GM12878 (cell line): ENCODE results near the gene S100A10. TPM values are rescaled to one million over a fixed set of nuclear protein-coding genes. Genes with fewer than 3 reads are reported as not detected.

Experiments used
- ATAC-seq: fragments of 200-7000 bp; cut with Tn5 transposase; 3 replicates; pipeline ENCODE4 v1.9.1; 2020; ENCODE audit warnings: mild to moderate bottlenecking, moderate library complexity
- BruUV-seq: library from RNA; stranded (reverse); fragments of 400-500 nt; replicated peaks from 2 replicates; lab custom pipeline; 2021; lab: Mats Ljungman, UMichigan
- CTCF ChIA-PET: fragments of 300-600 bp; sonication (Branson Sonifier 250); formaldehyde crosslinking; extraction: SDS; loops from one replicate; lab custom pipeline; 2021; ENCODE audit warnings: inconsistent platforms; lab: Yijun Ruan, JAX
- POLR2A ChIA-PET: fragments of 350-600 bp; formaldehyde crosslinking; extraction: SDS; loops from one replicate; lab custom pipeline; 2021; ENCODE audit warnings: inconsistent platforms; lab: Charles Lee
- RAD21 ChIA-PET: fragments of 300-600 bp; sonication (Branson Sonifier 250); formaldehyde crosslinking; loops from one replicate; lab custom pipeline; 2023; ENCODE audit warnings: antibody characterized with exemption; ENCODE audit not compliant: unreplicated experiment; lab: Charles Lee
- SMC1A ChIA-PET: fragments of 300-600 bp; sonication (Branson Sonifier 250); formaldehyde crosslinking; loops from one replicate; lab custom pipeline; 2023; ENCODE audit not compliant: unreplicated experiment, uncharacterized antibody; lab: Charles Lee
- DNase-seq: peaks from one replicate; pipeline ENCODE4 v3.0.0-alpha.2; 2011; ENCODE audit warnings: low read depth, low spot score
- FAIRE-seq: peaks from 3 replicates; lab custom pipeline; 2011; peaks lifted over from hg19 to GRCh38; lab: Jason Lieb, UNC
- H2AFZ ChIP-seq: 2 replicates; pipeline ENCODE4 v1.6.0; 2011; ENCODE audit warnings: low read depth, low read length, control low read depth; ENCODE audit not compliant: control insufficient read depth
- H3K27ac ChIP-seq: 2 replicates; pipeline ENCODE4 v1.5.1; 2011; ENCODE audit warnings: control low read depth; ENCODE audit not compliant: control insufficient read depth, insufficient read depth
- H3K27me3 ChIP-seq, 2 experiments: replicated peaks in 1 of 2; 2 replicates each; pipeline versions ENCODE4 v1.6.0 to v1.6.1; 2011; ENCODE audit warnings: low read length in 1 of 2; ENCODE audit not compliant: control insufficient read depth in 2 of 2, insufficient read depth in 2 of 2
- H3K36me3 ChIP-seq, 2 experiments: 2 replicates each; pipeline ENCODE4 v1.5.1; 2011; ENCODE audit warnings: low read length in 1 of 2; ENCODE audit not compliant: control insufficient read depth in 2 of 2, insufficient read depth in 2 of 2
- H3K4me1 ChIP-seq: 2 replicates; pipeline ENCODE4 v1.6.1; 2011; ENCODE audit warnings: mild to moderate bottlenecking, low read length, moderate library complexity, mixed read lengths; ENCODE audit not compliant: control insufficient read depth, insufficient read depth
- H3K4me2 ChIP-seq: 2 replicates; pipeline ENCODE4 v1.6.0; 2011; ENCODE audit warnings: control low read depth; ENCODE audit not compliant: control insufficient read depth, insufficient read depth
- H3K4me3 ChIP-seq: fragments of 200-600 bp; sonication (generic); 2 replicates; pipeline ENCODE4 v1.5.1; 2016
- H3K79me2 ChIP-seq: 2 replicates; pipeline ENCODE4 v1.6.0; 2011; ENCODE audit warnings: low read length; ENCODE audit not compliant: control insufficient read depth, insufficient read depth
- H3K9ac ChIP-seq: 2 replicates; pipeline ENCODE4 v1.8.0; 2011; ENCODE audit warnings: low read length, control low read depth, mixed read lengths; ENCODE audit not compliant: control insufficient read depth, insufficient read depth
- H3K9me3 ChIP-seq: replicated peaks from 3 replicates; pipeline ENCODE4 v1.5.1; 2011; ENCODE audit warnings: mild to moderate bottlenecking, low read length; ENCODE audit not compliant: control insufficient read depth, insufficient read depth
- H4K20me1 ChIP-seq: 2 replicates; pipeline ENCODE4 v1.6.0; 2011; ENCODE audit not compliant: control insufficient read depth, insufficient read depth
- CREM ChIP-seq: IDR thresholded peaks from 2 replicates; pipeline ENCODE4 v1.6.1; 2014; ENCODE audit warnings: antibody characterized with exemption, low read depth
- E4F1 ChIP-seq: fragments of 450-650 bp; IDR thresholded peaks from 2 replicates; pipeline ENCODE4 v1.6.1; 2018; ENCODE audit warnings: borderline replicate concordance, mild to moderate bottlenecking; ENCODE audit not compliant: partially characterized antibody
- EP300 ChIP-seq, 2 experiments: fragments of 150-350 bp in 1 of 2; IDR thresholded peaks; 2 replicates each; pipeline ENCODE4 v1.6.1; 2011 to 2012; ENCODE audit warnings: low read depth in 2 of 2, low read length in 2 of 2, borderline replicate concordance in 1 of 2, improper control_type of control experiment in 1 of 2, inconsistent platforms in 1 of 2; ENCODE audit not compliant: control insufficient read depth in 1 of 2
- ESRRA ChIP-seq: IDR thresholded peaks from 2 replicates; pipeline ENCODE4 v1.6.1; 2012; ENCODE audit warnings: mild to moderate bottlenecking, low read length, improper control_type of control experiment
- HDAC2 ChIP-seq: fragments of 200-600 bp; sonication (generic); IDR thresholded peaks from 2 replicates; pipeline ENCODE4 v1.6.1; 2017
- PAX8 ChIP-seq: fragments of 450-650 bp; IDR thresholded peaks from 2 replicates; pipeline ENCODE4 v1.6.1; 2017; ENCODE audit warnings: mild to moderate bottlenecking, moderate library complexity
- SIX5 ChIP-seq: IDR thresholded peaks from 2 replicates; pipeline ENCODE4 v1.6.1; 2011; ENCODE audit warnings: mild to moderate bottlenecking, low read depth, low read length, moderate library complexity; ENCODE audit not compliant: severe bottlenecking
- SMAD1 ChIP-seq: fragments of 450-650 bp; IDR thresholded peaks from 2 replicates; pipeline ENCODE4 v1.6.1; 2018; ENCODE audit warnings: mild to moderate bottlenecking, low read depth; ENCODE audit not compliant: partially characterized antibody
- SREBF2 ChIP-seq: IDR thresholded peaks from 2 replicates; pipeline ENCODE4 v1.6.1; 2012; ENCODE audit warnings: mild to moderate bottlenecking, low read length
- STAT1 ChIP-seq: fragments of 450-650 bp; conservative IDR thresholded peaks from 2 replicates; pipeline ENCODE4 v1.6.1; 2014; ENCODE audit warnings: antibody characterized with exemption, mild to moderate bottlenecking
- ZNF274 ChIP-seq: IDR thresholded peaks from one replicate; pipeline ENCODE4 v1.8.0; 2011; ENCODE audit not compliant: insufficient read length, insufficient read depth
- WGBS: methylation state at CpG from one replicate; pipeline ENCODE4 v1.1.6; 2016; ENCODE audit warnings: low lambda C conversion rate; ENCODE audit not compliant: insufficient replicate concordance, insufficient coverage; ENCODE audit errors: missing lambda C conversion rate; 5-methylcytosine and 5-hydroxymethylcytosine counted together
- in situ Hi-C: fragments of 300-500 bp; cut with MboI; formaldehyde crosslinking; loops from 9 replicates; pipeline ENCODE4 v1.14.3; 2018; ENCODE audit warnings: mixed read lengths
- intact Hi-C: fragments of 100-400 bp; cut with micrococcal nuclease; formaldehyde crosslinking; loops from one replicate; pipeline ENCODE4 v1.14.2; 2022; ENCODE audit not compliant: unreplicated experiment
- polyA plus RNA-seq, 11 experiments: library from polyadenylated mRNA; depleted of rRNA in 4 of 11; unstranded in 6 of 11; stranded (reverse) in 5 of 11; fragments of >200 nt; fragmentation: Nextera tagmentation in 4 of 11; fragmentation: Illumina TruSeq in 1 of 11; extraction: Ambion mirVana in 4 of 11; extraction: Trizol in 1 of 11; gene quantifications; 1 replicate in 1 of 11; 2 replicates in 10 of 11; pipeline versions ENCODE4 v1.2.1 to v1.2.3, GENCODE V29; 2011 to 2016; ENCODE audit warnings: inconsistent platforms in 2 of 11, missing spikeins in 2 of 11, low read depth in 1 of 11
- total RNA-seq, 4 experiments: library from RNA; depleted of rRNA in 3 of 4; stranded (reverse); fragments of >200 nt in 3 of 4; fragmentation: Illumina TruSeq in 1 of 4; extraction: Trizol in 1 of 4; gene quantifications; 2 replicates each; pipeline versions ENCODE4 v1.2.1 to v1.2.3, GENCODE V29; 2013 to 2021
- TF ChIP-seq, protein P1 (sequence below): fragments of 450-650 bp; formaldehyde crosslinking; IDR thresholded peaks from 2 replicates; pipeline ENCODE4 v1.4.0; 2020; ENCODE audit warnings: mild to moderate bottlenecking, moderate library complexity

S100A10 gene
- total and polyA plus RNA-seq, 10 of the 15 experiments (the other 5 are each of a cell fraction or from before 2014, with no cell fraction given), result 0.18 to 2.8 (median 0.61) TPM; not detected in 2

GRCh38 chr1:152026895-152027294 is 33.2 kb upstream of the S100A10 start:
- 32% methylated on average over 3 of the region's 3 CpGs for WGBS

More at GRCh38 chr1:152026895-152027294, 33.2 kb upstream of the S100A10 start:
- Histone ChIP-seq H4K20me1 (no peaks in the 10 kb centered on the region), H3K27ac (no peak overlapping the region), H3K36me3 (no peaks in the 10 kb centered on the region), H3K9ac (no peak overlapping the region), H3K9me3 (no peaks in the 10 kb centered on the region), H3K79me2 (no peaks in the 10 kb centered on the region), H3K4me3 (no peak overlapping the region), H3K4me2 (no peak overlapping the region), H3K27me3 (peaks cover 0 to 2% of the 10 kb centered on the region in 2 experiments; a peak in 2 of 4 replicates), H3K4me1 (no peaks in the 10 kb centered on the region), H2AFZ (no peak overlapping the region)
- FAIRE-seq (no peak), DNase-seq (no peak), ATAC-seq (no peak)
- intact Hi-C loops, result no loop called here
- ChIA-PET POLR2A (no interaction called here), SMC1A (no interaction called here), RAD21 (no interaction called here), CTCF (no interaction called here)
- in situ Hi-C loops, result no loop called here
- BruUV-seq, result no TSS peak
- TF ChIP-seq SREBF2 (no peak), E4F1 (no peak), SMAD1 (no peak), ZNF274 (no peak), EP300 (IDR thresholded peaks at IDR 0.05; ENCODE audit: borderline replicate concordance in 1 of 2, control insufficient read depth in 1 of 2, low read depth in 2 of 2, low read length in 2 of 2) (no peak), STAT1 (no peak), SIX5 (no peak), ESRRA (no peak), CREM (no peak), HDAC2 (no peak), PAX8 (no peak)
- TF ChIP-seq, protein P1, sequence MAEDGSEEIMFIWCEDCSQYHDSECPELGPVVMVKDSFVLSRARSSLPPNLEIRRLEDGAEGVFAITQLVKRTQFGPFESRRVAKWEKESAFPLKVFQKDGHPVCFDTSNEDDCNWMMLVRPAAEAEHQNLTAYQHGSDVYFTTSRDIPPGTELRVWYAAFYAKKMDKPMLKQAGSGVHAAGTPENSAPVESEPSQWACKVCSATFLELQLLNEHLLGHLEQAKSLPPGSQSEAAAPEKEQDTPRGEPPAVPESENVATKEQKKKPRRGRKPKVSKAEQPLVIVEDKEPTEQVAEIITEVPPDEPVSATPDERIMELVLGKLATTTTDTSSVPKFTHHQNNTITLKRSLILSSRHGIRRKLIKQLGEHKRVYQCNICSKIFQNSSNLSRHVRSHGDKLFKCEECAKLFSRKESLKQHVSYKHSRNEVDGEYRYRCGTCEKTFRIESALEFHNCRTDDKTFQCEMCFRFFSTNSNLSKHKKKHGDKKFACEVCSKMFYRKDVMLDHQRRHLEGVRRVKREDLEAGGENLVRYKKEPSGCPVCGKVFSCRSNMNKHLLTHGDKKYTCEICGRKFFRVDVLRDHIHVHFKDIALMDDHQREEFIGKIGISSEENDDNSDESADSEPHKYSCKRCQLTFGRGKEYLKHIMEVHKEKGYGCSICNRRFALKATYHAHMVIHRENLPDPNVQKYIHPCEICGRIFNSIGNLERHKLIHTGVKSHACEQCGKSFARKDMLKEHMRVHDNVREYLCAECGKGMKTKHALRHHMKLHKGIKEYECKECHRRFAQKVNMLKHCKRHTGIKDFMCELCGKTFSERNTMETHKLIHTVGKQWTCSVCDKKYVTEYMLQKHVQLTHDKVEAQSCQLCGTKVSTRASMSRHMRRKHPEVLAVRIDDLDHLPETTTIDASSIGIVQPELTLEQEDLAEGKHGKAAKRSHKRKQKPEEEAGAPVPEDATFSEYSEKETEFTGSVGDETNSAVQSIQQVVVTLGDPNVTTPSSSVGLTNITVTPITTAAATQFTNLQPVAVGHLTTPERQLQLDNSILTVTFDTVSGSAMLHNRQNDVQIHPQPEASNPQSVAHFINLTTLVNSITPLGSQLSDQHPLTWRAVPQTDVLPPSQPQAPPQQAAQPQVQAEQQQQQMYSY (CRISPR knock-in tag), result no peak
